ENCODE data around the gene PM20D1.
"Not testable (repeated sequence)": the region's sequence is repeated elsewhere in the genome, so short reads cannot be mapped to it uniquely, and the experiment has no call there.

DNA sequence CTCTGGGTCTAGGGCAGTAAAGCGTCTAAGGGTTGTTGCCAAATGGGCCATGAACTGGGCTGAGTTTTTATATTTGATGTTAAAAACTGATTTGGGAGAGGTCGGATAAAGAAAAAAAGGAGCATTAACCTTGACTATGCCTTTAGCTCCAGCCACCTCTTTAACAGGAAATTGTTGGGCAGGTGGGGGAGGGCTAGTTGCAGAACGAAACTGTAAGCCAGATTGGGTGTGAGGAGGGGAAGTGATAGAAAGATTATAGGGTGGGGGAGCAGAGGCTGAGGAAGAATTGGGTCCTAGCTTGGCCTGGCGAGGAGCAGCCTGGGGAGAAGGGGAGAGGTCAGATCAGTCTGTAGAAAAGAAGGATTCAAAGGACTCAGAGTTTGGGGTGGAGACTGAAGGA, 39.1 kb upstream of the PM20D1 start:
- TF ChIP-seq, protein P1, sequence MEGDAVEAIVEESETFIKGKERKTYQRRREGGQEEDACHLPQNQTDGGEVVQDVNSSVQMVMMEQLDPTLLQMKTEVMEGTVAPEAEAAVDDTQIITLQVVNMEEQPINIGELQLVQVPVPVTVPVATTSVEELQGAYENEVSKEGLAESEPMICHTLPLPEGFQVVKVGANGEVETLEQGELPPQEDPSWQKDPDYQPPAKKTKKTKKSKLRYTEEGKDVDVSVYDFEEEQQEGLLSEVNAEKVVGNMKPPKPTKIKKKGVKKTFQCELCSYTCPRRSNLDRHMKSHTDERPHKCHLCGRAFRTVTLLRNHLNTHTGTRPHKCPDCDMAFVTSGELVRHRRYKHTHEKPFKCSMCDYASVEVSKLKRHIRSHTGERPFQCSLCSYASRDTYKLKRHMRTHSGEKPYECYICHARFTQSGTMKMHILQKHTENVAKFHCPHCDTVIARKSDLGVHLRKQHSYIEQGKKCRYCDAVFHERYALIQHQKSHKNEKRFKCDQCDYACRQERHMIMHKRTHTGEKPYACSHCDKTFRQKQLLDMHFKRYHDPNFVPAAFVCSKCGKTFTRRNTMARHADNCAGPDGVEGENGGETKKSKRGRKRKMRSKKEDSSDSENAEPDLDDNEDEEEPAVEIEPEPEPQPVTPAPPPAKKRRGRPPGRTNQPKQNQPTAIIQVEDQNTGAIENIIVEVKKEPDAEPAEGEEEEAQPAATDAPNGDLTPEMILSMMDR (conservative IDR thresholded peaks at IDR 0.05), result not testable (repeated sequence)
- TF ChIP-seq ZFX (IDR thresholded peaks at IDR 0.05), result not testable (repeated sequence)
